ENCODE data around the gene SHROOM1. TPM values are rescaled to one million over a fixed set of nuclear protein-coding genes. Genes with fewer than 3 reads are reported as not detected.

SHROOM1 gene
- total RNA-seq, 1 experiment from 2014 or later, result 13.5 TPM

- no peak overlapping the region for H3K27ac ChIP-seq (ENCODE audit: low read length)
Observed at GRCh38 chr5:132816554-132816953, 13.9 kb downstream of the SHROOM1 start.

GRCh38 chr5:132816083-132816482, 14.4 kb downstream of the SHROOM1 start:
- no TSS peak for BruUV-seq (replicated peaks)
- intact Hi-C loops (cut with micrococcal nuclease; ENCODE audit: unreplicated experiment) (loop anchor here (10.0 kb wide), 2 partner anchors 61 to 291 kb away; no protein-coding TSS in a partner anchor), in situ Hi-C loops (cut with HindIII; ENCODE audit: low pct_unique_long_range_greater_than_20kb, low sequenced_read_pairs) (no loop called here)
- no peaks in the 10 kb centered on the region for H3K9me3 ChIP-seq (ENCODE audit: control insufficient read depth, insufficient read depth, low read depth, low read length)
- peaks cover 17% of the 10 kb centered on the region for H3K4me1 ChIP-seq (ENCODE audit: control insufficient read depth, insufficient read depth, low read length)
- H3K27me3 ChIP-seq (ENCODE audit: control insufficient read depth, insufficient read depth, low read length), result peaks cover 10% of the 10 kb centered on the region
- TF ChIP-seq POLR2AphosphoS5 (IDR thresholded peaks at IDR 0.05; ENCODE audit: low read depth, low read length) (no peak), TCF7L2 (IDR thresholded peaks at IDR 0.05; ENCODE audit: low read depth, low read length) (no peak), SIN3A (IDR thresholded peaks at IDR 0.05; ENCODE audit: borderline replicate concordance, insufficient read depth, low read depth, low read length) (no peak)
- TF ChIP-seq, protein P1, sequence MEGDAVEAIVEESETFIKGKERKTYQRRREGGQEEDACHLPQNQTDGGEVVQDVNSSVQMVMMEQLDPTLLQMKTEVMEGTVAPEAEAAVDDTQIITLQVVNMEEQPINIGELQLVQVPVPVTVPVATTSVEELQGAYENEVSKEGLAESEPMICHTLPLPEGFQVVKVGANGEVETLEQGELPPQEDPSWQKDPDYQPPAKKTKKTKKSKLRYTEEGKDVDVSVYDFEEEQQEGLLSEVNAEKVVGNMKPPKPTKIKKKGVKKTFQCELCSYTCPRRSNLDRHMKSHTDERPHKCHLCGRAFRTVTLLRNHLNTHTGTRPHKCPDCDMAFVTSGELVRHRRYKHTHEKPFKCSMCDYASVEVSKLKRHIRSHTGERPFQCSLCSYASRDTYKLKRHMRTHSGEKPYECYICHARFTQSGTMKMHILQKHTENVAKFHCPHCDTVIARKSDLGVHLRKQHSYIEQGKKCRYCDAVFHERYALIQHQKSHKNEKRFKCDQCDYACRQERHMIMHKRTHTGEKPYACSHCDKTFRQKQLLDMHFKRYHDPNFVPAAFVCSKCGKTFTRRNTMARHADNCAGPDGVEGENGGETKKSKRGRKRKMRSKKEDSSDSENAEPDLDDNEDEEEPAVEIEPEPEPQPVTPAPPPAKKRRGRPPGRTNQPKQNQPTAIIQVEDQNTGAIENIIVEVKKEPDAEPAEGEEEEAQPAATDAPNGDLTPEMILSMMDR (IDR thresholded peaks at IDR 0.05), result no peak
- TF ChIP-seq, protein P2, sequence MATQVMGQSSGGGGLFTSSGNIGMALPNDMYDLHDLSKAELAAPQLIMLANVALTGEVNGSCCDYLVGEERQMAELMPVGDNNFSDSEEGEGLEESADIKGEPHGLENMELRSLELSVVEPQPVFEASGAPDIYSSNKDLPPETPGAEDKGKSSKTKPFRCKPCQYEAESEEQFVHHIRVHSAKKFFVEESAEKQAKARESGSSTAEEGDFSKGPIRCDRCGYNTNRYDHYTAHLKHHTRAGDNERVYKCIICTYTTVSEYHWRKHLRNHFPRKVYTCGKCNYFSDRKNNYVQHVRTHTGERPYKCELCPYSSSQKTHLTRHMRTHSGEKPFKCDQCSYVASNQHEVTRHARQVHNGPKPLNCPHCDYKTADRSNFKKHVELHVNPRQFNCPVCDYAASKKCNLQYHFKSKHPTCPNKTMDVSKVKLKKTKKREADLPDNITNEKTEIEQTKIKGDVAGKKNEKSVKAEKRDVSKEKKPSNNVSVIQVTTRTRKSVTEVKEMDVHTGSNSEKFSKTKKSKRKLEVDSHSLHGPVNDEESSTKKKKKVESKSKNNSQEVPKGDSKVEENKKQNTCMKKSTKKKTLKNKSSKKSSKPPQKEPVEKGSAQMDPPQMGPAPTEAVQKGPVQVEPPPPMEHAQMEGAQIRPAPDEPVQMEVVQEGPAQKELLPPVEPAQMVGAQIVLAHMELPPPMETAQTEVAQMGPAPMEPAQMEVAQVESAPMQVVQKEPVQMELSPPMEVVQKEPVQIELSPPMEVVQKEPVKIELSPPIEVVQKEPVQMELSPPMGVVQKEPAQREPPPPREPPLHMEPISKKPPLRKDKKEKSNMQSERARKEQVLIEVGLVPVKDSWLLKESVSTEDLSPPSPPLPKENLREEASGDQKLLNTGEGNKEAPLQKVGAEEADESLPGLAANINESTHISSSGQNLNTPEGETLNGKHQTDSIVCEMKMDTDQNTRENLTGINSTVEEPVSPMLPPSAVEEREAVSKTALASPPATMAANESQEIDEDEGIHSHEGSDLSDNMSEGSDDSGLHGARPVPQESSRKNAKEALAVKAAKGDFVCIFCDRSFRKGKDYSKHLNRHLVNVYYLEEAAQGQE (IDR thresholded peaks at IDR 0.05; ENCODE audit: insufficient read depth in 1 of 2, low read depth in 2 of 2, low read length in 1 of 2), result no peak
- ChIA-PET POLR2A (no interaction called here), CTCF (no interaction called here)
- no peak for ATAC-seq
- H3K27ac ChIP-seq (ENCODE audit: low read length), result no peak overlapping the region
- H3K36me3 ChIP-seq (ENCODE audit: control insufficient read depth, insufficient read depth, low read length), result no peaks in the 10 kb centered on the region
- DNase-seq (ENCODE audit: low read depth, low spot score), result no peak
- H3K4me3 ChIP-seq (ENCODE audit: low read depth in 2 of 2, low read length in 2 of 2), result no peak overlapping the region

More at GRCh38 chr5:132816554-132816953, 13.9 kb downstream of the SHROOM1 start:
- in situ Hi-C loops (cut with HindIII; ENCODE audit: low pct_unique_long_range_greater_than_20kb, low sequenced_read_pairs), result no loop called here
- BruUV-seq (replicated peaks), result no TSS peak
- Histone ChIP-seq H3K36me3 (ENCODE audit: control insufficient read depth, insufficient read depth, low read length) (no peaks in the 10 kb centered on the region), H3K4me3 (ENCODE audit: low read depth in 2 of 2, low read length in 2 of 2) (no peak overlapping the region), H3K4me1 (ENCODE audit: control insufficient read depth, insufficient read depth, low read length) (peaks cover 18% of the 10 kb centered on the region), H3K9me3 (ENCODE audit: control insufficient read depth, insufficient read depth, low read depth, low read length) (no peaks in the 10 kb centered on the region), H3K27me3 (ENCODE audit: control insufficient read depth, insufficient read depth, low read length) (peaks cover 8% of the 10 kb centered on the region)
- ChIA-PET POLR2A (no interaction called here), CTCF (no interaction called here)
- no peak for TF ChIP-seq POLR2AphosphoS5 (IDR thresholded peaks at IDR 0.05; ENCODE audit: low read depth, low read length)
- ATAC-seq, result no peak
- intact Hi-C loops (cut with micrococcal nuclease; ENCODE audit: unreplicated experiment), result loop anchor here (10.0 kb wide), 2 partner anchors 62 to 292 kb away; no protein-coding TSS in a partner anchor
- DNase-seq (ENCODE audit: low read depth, low spot score), result no peak

GRCh38 chr5:132815454-132815853, 15.0 kb downstream of the SHROOM1 start:
- Histone ChIP-seq H3K27ac (ENCODE audit: low read length) (no peak overlapping the region), H3K36me3 (ENCODE audit: control insufficient read depth, insufficient read depth, low read length) (no peaks in the 10 kb centered on the region), H3K4me1 (ENCODE audit: control insufficient read depth, insufficient read depth, low read length) (peaks cover 10% of the 10 kb centered on the region), H3K4me3 (ENCODE audit: low read depth in 2 of 2, low read length in 2 of 2) (no peak overlapping the region), H3K9me3 (ENCODE audit: control insufficient read depth, insufficient read depth, low read depth, low read length) (no peaks in the 10 kb centered on the region), H3K27me3 (ENCODE audit: control insufficient read depth, insufficient read depth, low read length) (peaks cover 10% of the 10 kb centered on the region)
- ChIA-PET POLR2A (no interaction called here), CTCF (no interaction called here)
- BruUV-seq (replicated peaks), result no TSS peak
- no peak for ATAC-seq
- TF ChIP-seq, protein P2 (IDR thresholded peaks at IDR 0.05; ENCODE audit: insufficient read depth in 1 of 2, low read depth in 2 of 2, low read length in 1 of 2), result no peak
- TF ChIP-seq, protein P1 (IDR thresholded peaks at IDR 0.05), result no peak
- TF ChIP-seq SIN3A (IDR thresholded peaks at IDR 0.05; ENCODE audit: borderline replicate concordance, insufficient read depth, low read depth, low read length) (no peak), POLR2AphosphoS5 (IDR thresholded peaks at IDR 0.05; ENCODE audit: low read depth, low read length) (no peak), TCF7L2 (IDR thresholded peaks at IDR 0.05; ENCODE audit: low read depth, low read length) (no peak)
- in situ Hi-C loops (cut with HindIII; ENCODE audit: low pct_unique_long_range_greater_than_20kb, low sequenced_read_pairs) (no loop called here), intact Hi-C loops (cut with micrococcal nuclease; ENCODE audit: unreplicated experiment) (loop anchor here (10.0 kb wide), 2 partner anchors 61 to 291 kb away; no protein-coding TSS in a partner anchor)
- no peak for DNase-seq (ENCODE audit: low read depth, low spot score)
